ENCODE measurements around the gene ZFAND5.

The ZFAND5 gene

GRCh38 chr9:72322259-72322658 is 42.7 kb downstream of the ZFAND5 start:
- no peak for DNase-seq

- DNase-seq, result no peak
These were observed 49.3 kb downstream of the ZFAND5 start for GRCh38 chr9:72315510-72316311.

- peak in 1 of 2 experiments; percentile 23 for DNase-seq
These were observed 49.9 kb downstream of the ZFAND5 start for GRCh38 chr9:72315089-72315509.

GRCh38 chr9:72313507-72313906 is 51.5 kb downstream of the ZFAND5 start:
- DNase-seq, result no peak

- no peak for DNase-seq
These were observed 52.5 kb downstream of the ZFAND5 start for GRCh38 chr9:72312386-72312987.

GRCh38 chr9:72309364-72310133 is 55.5 kb downstream of the ZFAND5 start:
- no peak for DNase-seq

GRCh38 chr9:72306761-72307160 is 58.2 kb downstream of the ZFAND5 start:
- no peak for DNase-seq

- no peak for DNase-seq
These were observed 59.3 kb downstream of the ZFAND5 start for GRCh38 chr9:72305707-72306106.

- no peak for DNase-seq
These were observed 59.9 kb downstream of the ZFAND5 start for GRCh38 chr9:72305102-72305546.

- DNase-seq, result no peak
These were observed 60.5 kb downstream of the ZFAND5 start for GRCh38 chr9:72304538-72304937.
